GM19240 (cell line): Measurements from ENCODE around the gene ADH5.
"Not testable (repeated sequence)": the region's sequence is repeated elsewhere in the genome, so short reads cannot be mapped to it uniquely, and the experiment has no call there.

Experiments
- DNase-seq: peaks from one replicate; pipeline ENCODE4 v3.0.0; 2011; ENCODE audit warnings: low spot score; ENCODE audit not compliant: insufficient read length

ADH5 gene

GRCh38 chr4:99029852-99030251 is 58.7 kb downstream of the ADH5 start:
- DNase-seq = no peak

DNA sequence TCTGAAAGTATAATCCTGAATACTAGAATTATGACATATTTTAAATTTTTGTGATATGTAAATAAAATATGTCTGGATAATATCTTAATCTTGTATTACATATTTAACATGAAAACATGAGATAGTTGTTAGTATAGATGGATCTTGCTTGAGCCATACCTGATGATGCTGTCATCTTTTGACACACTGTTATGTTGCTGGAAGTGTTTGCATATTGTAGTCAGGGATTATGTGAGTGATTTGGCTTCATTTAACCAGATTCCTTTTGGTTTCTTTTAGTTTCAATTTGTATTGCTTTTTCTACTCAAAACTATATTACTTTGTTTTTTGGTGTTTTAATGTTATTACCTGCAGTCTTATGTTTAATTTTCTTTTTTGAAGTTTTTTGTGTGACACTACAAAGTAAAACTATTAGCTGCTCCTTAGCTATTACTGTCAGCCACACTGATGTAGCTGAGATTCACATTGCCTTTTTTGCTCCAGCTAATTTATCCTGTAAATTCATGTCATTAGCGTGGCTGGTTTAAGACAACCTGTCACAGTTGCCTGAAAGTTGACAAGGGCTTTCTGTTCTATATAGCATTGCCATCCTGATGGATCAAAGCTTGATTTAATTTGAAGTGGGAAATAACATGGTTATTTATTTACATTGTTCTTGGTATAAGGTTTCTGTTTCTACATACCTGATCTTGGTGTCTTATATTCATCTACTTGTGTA is 59.4 kb downstream of the ADH5 start:
- no peak for DNase-seq

- no peak for DNase-seq
These were observed 60.4 kb downstream of the ADH5 start for GRCh38 chr4:99028187-99028586.

DNA sequence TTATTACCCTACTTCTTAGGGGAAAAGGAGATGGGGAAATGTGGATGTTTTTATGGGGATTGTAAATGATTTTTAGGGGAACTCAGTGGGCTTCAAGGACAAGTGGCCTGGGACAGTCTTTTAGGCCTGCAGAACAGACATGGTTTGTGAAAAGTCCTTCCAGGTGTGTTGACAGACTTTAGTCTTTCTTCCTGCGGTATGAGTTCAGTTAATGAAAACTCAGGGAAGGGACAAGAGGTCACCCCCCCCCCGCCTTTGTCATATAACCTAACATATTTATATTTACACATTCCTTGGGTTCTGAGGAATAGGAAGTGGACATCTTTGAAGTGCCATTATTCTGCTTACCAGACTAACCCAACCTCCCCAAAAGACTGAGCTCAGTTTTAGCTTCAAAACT is 61.3 kb downstream of the ADH5 start:
- DNase-seq = no peak

- DNase-seq = no peak
These were observed 63.1 kb downstream of the ADH5 start for GRCh38 chr4:99025506-99025905.

DNA sequence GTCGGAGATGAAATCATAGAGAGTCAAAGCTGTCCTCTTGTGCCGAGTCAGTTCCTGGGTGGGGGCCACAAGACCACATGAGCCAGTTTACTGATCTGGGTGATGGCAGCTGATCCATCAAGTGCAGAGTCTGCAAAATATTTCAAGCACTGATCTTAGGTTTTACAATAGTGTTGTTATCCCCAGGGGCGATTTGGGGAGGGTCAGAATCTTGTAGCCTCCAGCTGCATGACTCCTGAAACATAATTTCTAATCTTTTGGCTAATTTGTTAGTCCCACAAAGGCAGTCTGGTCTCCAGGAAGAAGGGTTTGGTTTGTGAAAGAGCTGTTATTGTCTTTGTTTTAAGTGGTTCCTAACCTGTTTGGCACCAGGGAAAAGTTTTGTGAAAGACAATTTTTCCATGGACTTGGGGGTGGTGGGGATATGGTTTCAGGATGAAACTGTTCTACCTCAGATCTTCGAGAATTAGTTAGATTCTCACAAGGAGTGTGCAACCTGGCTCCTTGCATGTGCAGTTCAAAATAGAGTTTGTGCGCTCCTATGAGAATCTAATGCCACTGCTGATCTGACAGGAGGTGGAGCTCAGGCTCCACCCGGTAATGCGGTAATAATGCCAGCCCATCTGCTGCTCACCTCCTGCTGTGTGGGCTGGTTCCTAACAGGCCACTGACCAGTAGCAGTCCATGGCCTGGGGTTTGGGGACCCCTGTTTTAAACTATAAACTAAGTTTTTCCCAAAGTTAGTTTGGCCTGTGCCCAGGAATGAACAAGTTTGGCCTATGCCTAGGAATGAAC is 63.9 kb downstream of the ADH5 start:
- DNase-seq = no peak

- DNase-seq = not testable (repeated sequence)
These were observed 64.8 kb downstream of the ADH5 start for GRCh38 chr4:99023800-99024251.

DNA sequence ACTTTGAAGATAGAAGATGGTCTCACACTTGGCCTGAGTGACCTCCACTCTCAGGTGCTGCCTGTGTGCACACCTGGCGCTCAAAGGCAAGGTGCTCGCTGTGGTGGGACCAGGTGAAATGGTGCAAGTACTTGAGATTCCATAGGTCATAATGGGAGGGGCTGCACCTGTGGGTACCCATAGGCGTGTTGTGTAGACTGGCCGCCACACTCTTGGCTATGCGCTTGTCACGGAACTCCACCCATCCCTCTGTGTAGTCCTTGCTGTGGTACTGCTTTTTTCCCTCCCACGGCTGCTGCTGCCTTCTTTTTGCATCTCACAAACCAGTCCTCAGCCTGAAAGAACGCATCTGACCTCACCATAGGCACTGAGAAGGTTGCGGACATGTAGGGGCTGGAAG is 66.0 kb downstream of the ADH5 start:
- no peak for DNase-seq

- DNase-seq = no peak
These were observed 67.2 kb downstream of the ADH5 start for GRCh38 chr4:99021386-99021785.
